Mucosa of gallbladder (tissue), 1 donor: ENCODE measurements around the gene NMNAT3. TPM values are rescaled to one million over a fixed set of nuclear protein-coding genes. Genes with fewer than 3 reads are reported as not detected.
A peak's percentile ranks its signal among the peaks of the same experiment; 100 is the strongest.

Source experiments
- DNase-seq: peaks from one replicate; pipeline ENCODE4 v3.0.0-alpha.2; 2020; ENCODE audit warnings: low spot score
- total RNA-seq: library from RNA; stranded (reverse); gene quantifications from one replicate; pipeline ENCODE4 v1.2.1, GENCODE V29; 2021
- donor health status: DM: no; HTN: no; CAD: no.

The NMNAT3 gene
- total RNA-seq, 1 donor from 2014 or later = 5.9 TPM

- DNase-seq = no peak
These were observed 136.1 kb downstream of the NMNAT3 start for GRCh38 chr3:139541532-139542288.

GRCh38 chr3:139540651-139541531, 136.9 kb downstream of the NMNAT3 start:
- no peak for DNase-seq

- peak; percentile 68 for DNase-seq
These were observed 139.0 kb downstream of the NMNAT3 start for GRCh38 chr3:139538733-139539132.

- no peak for DNase-seq
These were observed 139.8 kb downstream of the NMNAT3 start for GRCh38 chr3:139537795-139538621.

GRCh38 chr3:139537361-139537760, 140.4 kb downstream of the NMNAT3 start:
- no peak for DNase-seq

- peak; percentile 82 for DNase-seq
These were observed 142.5 kb downstream of the NMNAT3 start for GRCh38 chr3:139534992-139535879.

- peak; percentile 70 for DNase-seq
These were observed 143.3 kb downstream of the NMNAT3 start for GRCh38 chr3:139534455-139534812.

GRCh38 chr3:139533781-139534454, 143.9 kb downstream of the NMNAT3 start:
- peak; percentile 54 for DNase-seq

GRCh38 chr3:139532976-139533375, 144.8 kb downstream of the NMNAT3 start:
- DNase-seq = no peak

GRCh38 chr3:139530717-139531116, 147.1 kb downstream of the NMNAT3 start:
- no peak for DNase-seq

- no peak for DNase-seq
These were observed 148.1 kb downstream of the NMNAT3 start for GRCh38 chr3:139529662-139530061.

- no peak for DNase-seq
These were observed 148.8 kb downstream of the NMNAT3 start for GRCh38 chr3:139528924-139529323.

GRCh38 chr3:139528281-139528680, 149.5 kb downstream of the NMNAT3 start:
- no peak for DNase-seq

GRCh38 chr3:139527265-139527664, 150.5 kb downstream of the NMNAT3 start:
- no peak for DNase-seq

GRCh38 chr3:139526146-139526545, 151.6 kb downstream of the NMNAT3 start:
- DNase-seq = no peak

GRCh38 chr3:139524841-139525636, 152.7 kb downstream of the NMNAT3 start:
- DNase-seq = peak; percentile 7

- DNase-seq = peak; percentile 1
These were observed 154.1 kb downstream of the NMNAT3 start for GRCh38 chr3:139523718-139524117.

- DNase-seq = peak; percentile 2
These were observed 154.6 kb downstream of the NMNAT3 start for GRCh38 chr3:139523166-139523565.

- no peak for DNase-seq
These were observed 155.4 kb downstream of the NMNAT3 start for GRCh38 chr3:139522421-139522820.

- no peak for DNase-seq
These were observed 156.0 kb downstream of the NMNAT3 start for GRCh38 chr3:139521816-139522215.
